ENCODE measurements around the gene PLA2G4A.

DNA sequence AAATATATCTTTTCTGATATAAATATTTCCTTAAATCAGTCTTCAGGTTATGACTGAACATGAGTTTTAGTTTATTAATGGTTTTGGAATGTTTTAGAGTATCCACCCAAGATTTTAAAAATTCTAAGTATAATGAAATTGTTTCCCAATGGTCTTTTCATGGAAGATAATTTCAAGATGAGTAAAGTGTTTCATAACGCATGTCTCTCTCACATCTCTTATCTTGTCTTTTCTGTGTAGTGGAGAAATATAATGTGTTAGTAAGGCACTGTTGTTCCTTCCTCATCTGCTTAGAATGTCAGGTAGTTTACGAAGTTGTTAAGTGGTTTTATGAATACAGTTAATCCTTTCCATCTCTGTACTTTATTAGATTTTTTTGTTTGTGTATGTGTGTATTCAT lies 49.6 kb downstream of the PLA2G4A start:
- TF ChIP-seq, protein P1, sequence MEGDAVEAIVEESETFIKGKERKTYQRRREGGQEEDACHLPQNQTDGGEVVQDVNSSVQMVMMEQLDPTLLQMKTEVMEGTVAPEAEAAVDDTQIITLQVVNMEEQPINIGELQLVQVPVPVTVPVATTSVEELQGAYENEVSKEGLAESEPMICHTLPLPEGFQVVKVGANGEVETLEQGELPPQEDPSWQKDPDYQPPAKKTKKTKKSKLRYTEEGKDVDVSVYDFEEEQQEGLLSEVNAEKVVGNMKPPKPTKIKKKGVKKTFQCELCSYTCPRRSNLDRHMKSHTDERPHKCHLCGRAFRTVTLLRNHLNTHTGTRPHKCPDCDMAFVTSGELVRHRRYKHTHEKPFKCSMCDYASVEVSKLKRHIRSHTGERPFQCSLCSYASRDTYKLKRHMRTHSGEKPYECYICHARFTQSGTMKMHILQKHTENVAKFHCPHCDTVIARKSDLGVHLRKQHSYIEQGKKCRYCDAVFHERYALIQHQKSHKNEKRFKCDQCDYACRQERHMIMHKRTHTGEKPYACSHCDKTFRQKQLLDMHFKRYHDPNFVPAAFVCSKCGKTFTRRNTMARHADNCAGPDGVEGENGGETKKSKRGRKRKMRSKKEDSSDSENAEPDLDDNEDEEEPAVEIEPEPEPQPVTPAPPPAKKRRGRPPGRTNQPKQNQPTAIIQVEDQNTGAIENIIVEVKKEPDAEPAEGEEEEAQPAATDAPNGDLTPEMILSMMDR (IDR thresholded peaks at IDR 0.05): no peak
- no peak for TF ChIP-seq POLR2A (IDR thresholded peaks at IDR 0.05)
